Central memory CD4-positive, alpha-beta T cell (primary cell): ENCODE data around the gene OR11G2.
"Not testable (repeated sequence)": the region's sequence is repeated elsewhere in the genome, so short reads cannot be mapped to it uniquely, and the experiment has no call there.

Experiments used
- DNase-seq: peaks from one replicate; pipeline ENCODE4 v3.0.0; 2022
- total RNA-seq, 3 experiments: gene quantifications; one replicate each; lab custom pipeline; 2026; lab: John Stamatoyannopoulos, UW

The OR11G2 gene, protein sequence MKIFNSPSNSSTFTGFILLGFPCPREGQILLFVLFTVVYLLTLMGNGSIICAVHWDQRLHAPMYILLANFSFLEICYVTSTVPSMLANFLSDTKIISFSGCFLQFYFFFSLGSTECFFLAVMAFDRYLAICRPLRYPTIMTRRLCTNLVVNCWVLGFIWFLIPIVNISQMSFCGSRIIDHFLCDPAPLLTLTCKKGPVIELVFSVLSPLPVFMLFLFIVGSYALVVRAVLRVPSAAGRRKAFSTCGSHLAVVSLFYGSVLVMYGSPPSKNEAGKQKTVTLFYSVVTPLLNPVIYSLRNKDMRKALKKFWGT
- total RNA-seq, result 0 reads per million in 3 experiments

DNA sequence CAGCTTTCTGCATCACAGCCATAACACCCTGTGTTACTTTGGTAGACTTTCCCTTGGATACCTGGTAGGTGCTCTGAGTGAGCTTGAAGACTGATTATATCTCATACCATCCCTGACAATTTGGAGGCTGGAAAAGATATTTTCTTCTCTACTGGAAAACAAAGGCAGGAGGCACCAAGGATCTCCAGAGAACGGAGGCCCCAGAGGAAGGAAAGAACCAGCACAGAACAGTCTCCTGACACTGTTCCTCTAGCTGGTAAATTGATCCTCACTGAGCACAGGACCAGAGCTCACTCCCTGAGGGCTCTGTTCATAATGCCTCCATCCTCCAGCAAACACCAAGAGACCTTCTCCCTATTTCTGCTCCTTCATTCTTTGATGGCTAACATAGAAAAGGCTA is at the start of gene OR11G2:
OR11G2 (plus strand) TSS at position 301 of the 400 bp plus-strand sequence. CDS start 6,542 bp downstream, outside the sequence.
- no peak for DNase-seq

DNA sequence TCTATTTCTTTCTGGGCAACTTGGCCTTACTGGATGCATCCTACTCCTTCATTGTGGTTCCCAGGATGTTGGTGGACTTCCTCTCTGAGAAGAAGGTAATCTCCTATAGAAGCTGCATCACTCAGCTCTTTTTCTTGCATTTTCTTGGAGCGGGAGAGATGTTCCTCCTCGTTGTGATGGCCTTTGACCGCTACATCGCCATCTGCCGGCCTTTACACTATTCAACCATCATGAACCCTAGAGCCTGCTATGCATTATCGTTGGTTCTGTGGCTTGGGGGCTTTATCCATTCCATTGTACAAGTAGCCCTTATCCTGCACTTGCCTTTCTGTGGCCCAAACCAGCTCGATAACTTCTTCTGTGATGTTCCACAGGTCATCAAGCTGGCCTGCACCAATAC is 46.8 kb upstream of the OR11G2 start:
- DNase-seq, result no peak

DNA sequence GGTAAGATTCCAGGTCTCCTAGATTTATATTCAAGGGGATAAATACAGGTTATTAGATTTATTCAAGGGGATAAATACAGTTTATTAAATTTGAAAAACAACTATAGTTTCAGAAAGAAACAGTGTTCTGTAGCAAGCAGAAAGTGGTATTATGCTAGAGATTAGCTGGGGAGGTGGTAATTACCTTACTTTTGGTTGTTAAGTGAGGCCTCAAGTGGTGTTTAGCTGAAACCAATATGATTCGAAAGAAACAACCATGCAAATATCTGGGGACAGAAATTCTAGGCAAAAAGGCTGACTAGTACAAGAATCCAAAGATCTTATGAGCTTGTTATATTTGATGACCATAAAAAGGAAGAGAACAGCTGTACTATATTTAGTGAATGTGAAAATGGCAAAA is 45.9 kb upstream of the OR11G2 start:
- no peak for DNase-seq

DNA sequence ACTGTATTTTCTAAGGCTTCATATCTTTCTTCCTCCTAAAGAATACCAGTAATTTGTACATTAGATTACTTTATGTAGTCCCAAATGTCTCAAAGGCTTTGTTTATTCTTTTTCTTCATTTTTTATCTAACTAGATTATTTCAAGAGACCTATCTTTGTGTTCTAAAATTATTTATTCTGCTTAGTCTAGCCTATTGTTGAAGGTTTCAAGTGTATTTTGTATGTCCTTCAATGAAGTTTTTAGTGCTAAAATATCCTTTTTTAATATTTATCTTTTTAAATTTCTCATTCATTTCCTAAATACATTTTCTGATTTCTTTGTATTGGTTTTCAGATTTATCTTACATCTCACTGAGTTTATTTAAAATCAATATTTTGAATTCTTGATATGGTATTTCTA is 26.2 kb upstream of the OR11G2 start:
- DNase-seq, result no peak

DNA sequence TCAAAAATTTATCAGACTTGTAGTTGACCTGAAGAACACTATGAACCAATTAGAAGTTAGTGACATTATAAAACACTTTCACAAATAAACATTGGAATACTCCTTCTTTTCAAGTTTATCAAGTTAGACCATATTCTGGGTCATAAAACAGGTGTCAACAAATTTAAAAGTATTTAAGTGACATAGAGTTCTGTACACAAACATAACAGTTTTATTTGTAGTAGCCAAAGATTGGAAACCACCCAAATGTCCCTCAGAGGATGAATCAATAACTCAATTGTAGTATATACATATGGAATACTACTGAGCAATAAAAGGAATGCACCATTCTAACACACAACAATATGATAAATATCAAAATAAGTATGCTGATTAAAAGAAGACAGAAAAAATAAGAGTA is 23.6 kb upstream of the OR11G2 start:
- DNase-seq, result no peak

DNA sequence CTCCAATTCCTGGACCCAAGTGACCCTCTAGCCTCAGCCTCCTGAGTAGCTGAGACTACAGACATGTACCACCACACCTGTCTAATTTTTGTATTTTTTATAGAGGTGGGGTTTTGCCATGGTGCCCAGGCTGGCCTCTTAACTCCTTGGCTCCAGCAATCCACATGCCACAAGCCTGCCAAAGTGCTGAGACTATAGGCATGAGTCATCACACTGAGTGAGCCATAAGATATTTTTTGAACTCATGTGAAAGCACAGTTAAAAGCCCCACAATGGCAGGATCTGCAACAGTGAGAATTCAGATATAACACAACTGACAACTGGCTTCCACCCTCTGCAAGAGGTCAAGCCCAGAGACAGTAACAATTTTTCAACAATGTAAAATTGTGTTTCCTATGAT is 20.8 kb upstream of the OR11G2 start:
- DNase-seq, result not testable (repeated sequence)

DNA sequence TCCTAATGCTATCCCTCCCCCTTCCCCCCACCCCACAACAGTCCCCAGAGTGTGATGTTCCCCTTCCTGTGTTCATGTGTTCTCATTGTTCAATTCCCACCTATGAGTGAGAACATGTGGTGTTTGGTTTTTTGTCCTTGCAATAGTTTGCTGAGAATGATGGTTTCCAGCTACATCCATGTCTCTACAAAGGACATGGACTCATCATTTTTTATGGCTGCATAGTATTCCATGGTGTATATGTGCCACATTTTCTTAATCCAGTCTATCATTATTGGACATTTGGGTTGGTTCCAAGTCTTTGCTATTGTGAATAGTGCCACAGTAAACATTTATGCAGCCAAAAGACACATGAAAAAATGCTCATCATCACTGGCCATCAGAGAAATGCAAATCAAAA is 16.5 kb upstream of the OR11G2 start:
- not testable (repeated sequence) for DNase-seq

DNA sequence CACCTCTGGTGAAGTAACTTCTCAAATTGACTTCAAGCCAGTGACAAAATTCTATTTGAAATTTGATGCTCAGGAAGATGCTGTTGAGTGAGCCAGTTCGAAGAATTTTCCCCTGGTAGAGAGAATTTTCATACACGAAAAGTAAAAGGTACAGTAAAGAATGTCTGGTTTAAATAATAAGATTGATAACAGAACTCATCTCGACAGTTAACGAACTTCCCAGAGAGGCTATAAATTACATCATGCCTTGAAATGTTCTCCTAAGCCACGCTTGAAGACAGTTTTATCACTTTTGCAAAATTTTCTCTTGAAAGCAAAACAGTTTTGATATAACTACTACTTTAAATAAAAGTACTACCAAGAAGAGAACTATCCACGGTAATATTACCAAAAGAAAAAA is 14.4 kb upstream of the OR11G2 start:
- no peak for DNase-seq

DNA sequence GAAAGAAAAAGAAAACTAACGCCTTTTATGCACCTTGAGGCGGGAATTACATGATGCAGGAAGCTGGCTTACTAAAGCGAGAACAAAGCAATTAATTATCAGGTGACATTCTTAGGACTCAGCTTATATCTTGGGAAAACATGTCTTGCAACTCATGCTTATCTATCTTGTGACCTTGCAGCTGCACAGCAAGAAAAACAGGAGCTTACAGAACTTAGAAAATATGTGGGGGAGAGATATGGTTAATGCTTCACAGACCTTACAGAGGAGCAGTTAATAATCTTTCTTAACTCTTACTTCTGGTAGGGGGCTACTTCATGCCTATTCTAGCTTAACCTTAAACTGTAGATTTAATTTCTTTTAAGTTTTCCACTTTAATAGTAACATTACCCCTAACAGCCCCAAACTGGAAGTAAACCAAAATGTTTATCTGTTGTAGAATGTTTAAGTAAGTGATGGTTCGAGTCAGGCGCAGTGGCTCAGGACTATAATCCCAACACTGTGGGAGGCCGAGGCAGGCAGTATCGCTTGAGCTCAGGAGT is 13.2 kb upstream of the OR11G2 start:
- DNase-seq, result no peak

DNA sequence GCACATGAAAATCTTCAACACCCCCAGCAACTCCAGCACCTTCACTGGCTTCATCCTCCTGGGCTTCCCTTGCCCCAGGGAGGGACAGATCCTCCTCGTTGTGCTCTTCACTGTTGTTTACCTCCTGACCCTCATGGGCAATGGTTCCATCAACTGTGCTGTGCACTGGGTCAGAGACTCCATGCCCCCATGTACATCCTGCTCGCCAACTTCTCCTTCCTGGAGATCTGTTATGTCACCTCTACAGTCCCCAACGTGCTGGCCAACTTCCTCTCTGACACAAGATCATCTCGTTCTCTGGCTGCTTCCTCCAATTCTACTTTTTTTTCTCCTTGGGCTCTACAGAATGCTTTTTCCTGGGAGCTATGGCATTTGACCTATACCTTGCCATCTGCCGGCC is 11.5 kb upstream of the OR11G2 start:
- DNase-seq, result no peak

DNA sequence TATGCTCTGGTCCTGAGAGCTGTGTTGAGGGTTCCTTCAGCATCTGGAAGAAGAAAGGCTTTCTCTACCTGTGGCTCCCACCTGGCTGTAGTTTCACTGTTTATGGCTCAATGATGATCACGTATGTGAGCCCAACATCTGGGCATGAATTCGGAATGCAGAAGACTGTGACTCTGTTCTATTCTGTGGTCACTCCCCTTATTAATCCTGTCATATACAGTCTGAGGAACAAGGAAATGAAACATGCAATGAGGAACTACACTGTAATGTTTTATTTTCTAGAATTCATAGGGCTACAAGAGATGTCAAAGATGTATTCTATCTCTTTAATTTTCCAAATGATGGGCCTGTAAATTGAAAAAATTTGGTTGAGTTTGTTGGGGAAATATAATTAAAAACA is 10.8 kb upstream of the OR11G2 start:
- no peak for DNase-seq

DNA sequence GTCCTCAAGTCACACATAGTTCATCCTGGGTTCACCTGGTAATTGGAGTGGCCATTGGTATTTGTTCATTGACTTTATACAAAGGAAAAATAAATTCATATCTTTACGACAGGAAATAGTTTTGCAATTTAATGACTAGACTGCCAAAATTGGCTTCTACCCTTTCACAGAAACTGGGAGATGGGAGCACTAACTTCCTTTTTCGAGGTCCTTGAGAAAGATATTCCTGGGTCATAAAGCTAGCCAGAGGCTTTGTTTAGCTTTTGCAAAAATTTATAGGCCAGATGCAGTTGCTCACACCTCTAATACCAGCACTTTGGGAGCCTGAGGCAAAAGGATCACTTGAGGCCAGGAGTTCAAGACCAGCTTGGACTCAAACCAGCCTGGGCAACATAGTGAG is 10.2 kb upstream of the OR11G2 start:
- DNase-seq, result no peak

DNA sequence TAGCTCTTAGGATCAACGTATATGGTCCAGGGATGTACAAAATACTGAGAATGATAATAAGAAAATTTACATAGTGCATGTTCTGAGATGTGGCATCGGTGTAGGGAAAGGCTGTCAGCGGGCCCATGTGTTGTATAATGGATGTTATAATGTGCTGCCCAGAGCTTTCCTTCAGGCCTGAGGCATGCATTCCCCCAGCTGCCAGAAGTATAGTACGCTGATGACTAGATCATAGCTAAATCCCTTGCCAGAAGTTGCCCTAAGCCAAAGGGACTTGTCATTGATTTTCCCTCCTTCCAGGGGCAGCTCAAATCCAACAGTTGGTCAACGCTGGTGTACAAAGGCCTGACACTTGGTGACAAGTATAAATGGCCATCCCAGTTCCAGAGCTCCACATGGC is 6.5 kb upstream of the OR11G2 start:
- DNase-seq, result no peak

DNA sequence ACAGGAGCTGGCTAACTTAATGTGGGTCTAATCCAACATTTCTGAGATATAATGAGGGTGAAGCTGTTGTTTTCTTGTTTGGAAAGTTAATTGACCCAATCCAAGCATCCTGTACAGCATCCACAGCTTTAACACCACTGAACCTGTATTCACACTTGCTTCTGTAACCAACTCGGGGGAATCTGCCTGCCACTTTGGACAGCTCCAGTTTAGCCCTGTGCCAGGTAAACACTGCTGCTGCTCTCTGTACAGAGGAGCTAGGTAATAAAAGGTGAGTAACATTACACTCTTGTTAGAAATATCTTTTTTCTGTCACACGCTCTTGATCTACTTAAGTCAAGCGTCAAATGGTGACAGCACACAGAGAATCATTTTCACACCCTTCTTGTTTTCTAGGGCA is 700 bp downstream of the OR11G2 start:
- no peak for DNase-seq

DNA sequence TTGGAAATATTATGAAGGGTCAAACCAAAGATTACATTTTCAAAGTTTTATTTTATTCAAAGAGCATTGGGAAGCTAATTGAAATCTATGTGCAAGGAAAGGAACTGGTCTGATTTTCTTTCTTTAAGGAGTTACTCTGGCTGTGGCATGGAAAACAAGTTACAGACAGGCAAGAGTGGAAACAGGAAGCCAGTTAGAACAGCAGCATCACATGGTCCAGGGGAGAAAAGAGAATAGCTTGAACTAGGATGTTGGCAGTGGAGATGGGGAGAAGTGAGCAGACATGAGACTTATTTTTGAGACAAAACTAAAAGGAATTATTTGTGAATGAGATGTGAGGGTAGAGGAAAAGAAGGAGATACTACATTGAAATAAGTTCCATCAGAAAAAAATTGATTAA is 3.4 kb downstream of the OR11G2 start:
- no peak for DNase-seq

DNA sequence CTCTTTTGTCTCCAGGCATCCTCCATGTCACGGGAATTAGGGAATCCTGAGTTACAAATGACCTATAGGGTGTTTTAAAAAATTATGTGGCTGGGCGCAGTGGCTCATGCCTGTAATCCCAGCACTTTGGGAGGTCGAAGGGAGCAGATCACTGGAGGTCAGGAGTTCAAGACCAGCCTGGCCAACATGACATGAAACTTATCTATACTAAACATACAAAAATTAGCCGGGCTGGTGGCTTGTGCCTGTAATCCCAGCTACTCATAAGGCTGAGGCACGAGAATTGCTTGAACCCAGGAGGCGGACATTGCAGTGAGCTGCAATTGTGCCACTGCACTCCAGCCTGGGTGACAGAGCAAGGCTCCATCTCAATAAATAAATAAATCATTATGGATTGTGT is 4.5 kb downstream of the OR11G2 start:
- not testable (repeated sequence) for DNase-seq

DNA sequence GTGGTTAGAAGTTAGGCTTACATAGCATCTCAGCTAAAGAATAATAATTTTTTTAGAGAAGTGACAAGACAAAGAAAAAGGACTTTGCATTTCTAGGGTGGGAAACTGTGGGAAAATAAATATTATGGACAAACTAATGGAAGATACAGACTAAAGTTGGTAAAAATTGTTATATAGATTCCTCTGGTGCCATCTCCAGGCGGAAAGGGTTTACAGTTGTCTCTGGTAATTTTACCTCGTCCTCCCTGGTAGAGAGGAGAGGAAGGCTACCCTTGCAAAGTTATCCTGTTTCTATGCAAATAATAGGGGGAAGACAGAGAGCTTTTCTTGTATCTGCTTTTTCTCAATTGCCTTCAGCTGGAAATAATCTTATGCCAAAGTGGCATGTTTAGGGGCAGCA is 5.2 kb downstream of the OR11G2 start:
- DNase-seq, result no peak

DNA sequence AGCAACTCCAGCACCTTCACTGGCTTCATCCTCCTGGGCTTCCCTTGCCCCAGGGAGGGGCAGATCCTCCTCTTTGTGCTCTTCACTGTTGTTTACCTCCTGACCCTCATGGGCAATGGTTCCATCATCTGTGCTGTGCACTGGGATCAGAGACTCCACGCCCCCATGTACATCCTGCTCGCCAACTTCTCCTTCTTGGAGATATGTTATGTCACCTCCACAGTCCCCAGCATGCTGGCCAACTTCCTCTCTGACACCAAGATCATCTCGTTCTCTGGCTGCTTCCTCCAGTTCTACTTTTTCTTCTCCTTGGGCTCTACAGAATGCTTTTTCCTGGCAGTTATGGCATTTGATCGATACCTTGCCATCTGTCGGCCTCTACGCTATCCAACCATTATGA is 6.8 kb downstream of the OR11G2 start:
- DNase-seq, result no peak

DNA sequence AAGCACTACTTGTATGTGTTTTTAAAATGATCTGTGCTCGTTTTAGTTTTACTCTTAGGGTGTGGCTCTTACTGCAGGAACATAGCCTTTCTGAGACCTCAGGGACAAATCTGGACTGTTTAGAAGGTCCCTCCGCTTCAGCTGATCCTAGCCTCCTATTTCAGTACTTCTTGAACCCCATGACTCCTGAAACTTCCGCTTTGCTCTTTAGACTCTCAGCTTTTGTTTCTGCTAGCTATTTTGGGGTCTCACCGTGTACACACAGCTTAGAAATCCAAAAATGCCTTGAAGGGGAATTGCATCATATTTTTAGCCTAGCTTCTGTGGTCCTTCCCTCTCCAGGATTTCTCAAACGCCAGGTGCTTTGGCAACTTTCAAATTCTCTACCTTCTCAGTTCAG is 8.3 kb downstream of the OR11G2 start:
- no peak for DNase-seq

DNA sequence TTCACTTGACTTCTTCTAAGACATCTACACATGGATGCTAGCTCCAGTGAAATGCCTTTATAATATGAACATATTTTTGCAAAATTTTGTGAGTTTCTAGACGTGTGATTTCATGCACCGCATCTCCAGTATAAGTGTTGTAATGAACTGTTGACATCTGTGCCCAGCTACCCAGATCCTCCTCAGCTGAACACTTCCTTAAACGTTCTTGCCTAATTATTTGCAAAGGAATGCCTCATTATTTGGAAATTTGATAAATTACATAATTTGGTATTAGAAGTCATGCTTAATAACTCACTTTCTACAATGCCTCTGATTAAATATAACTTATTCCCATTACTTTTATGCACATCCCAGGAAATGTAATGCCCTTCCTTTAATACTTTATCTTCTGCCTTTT is 14.0 kb downstream of the OR11G2 start:
- DNase-seq, result no peak

DNA sequence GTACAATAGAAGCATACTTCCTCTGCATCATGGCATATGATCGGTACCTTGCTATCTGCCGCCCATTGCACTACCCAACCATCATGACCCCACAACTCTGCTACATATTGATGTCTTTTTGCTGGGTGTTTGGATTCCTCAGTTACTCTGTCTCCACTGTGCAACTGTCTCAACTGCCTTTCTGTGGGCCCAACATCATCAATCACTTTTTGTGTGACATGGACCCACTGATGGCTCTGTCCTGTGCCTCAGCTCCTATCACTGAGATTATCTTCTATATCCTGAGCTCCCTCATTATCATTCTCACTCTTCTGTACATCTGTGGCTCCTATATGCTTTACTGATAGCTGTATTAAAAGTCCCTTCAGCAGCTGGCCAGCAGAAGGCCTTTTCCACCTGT is 18.9 kb downstream of the OR11G2 start:
- DNase-seq, result no peak

DNA sequence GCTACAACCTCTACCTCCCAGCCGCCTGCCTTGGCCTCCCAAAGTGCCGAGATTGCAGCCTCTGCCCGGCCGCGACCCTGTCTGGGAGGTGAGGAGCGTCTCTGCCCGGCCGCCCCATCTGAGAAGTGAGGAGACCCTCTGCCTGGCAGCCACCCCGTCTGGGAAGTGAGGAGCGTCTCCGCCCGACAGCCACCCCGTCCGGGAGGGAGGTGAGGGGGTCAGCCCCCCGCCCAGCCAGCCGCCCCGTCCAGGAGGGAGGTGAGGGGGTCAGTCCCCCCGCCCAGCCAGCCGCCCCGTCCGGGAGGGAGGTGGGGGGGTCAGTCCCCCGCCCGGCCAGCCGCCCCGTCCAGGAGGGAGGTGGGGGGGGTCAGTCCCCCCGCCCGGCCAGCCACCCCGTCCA is 21.7 kb downstream of the OR11G2 start:
- not testable (repeated sequence) for DNase-seq

DNA sequence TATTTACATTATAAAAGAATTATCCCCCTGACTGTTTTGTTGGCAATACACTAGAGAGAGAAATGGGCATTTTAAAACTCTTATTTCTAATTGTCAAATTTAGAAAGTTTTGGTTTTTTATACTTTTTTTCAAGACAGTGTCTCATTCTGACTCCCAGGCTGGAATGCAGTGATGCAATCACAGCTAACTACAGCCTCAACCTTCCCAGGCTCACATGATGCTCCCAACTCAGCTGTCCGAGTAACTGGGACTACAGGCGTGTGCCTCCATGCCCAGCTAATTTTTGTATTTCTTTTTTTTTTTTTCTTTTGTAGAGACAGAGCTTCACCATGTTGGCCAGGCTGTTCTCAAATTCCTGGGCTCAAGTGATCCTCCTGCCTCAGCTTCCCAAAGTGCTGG is 24.5 kb downstream of the OR11G2 start:
- no peak for DNase-seq

DNA sequence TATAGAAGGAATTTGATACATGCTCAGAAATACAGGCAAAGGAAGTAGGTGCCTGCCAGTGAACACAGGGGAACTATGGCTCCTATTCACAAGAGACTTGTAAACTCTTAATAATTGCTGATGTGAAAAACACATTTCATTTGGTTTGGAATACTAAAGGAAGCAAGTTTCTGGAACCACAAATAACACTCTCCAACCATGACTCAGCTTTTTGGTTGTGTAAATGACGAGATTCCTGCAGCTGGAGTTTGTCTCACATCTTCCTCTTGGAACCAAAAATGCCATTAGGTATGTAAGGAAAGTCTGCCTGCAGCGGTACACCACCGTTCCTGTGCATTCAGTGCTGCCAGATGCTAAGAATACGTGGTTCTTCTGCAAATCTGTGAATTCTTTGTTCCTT is 28.3 kb downstream of the OR11G2 start:
- no peak for DNase-seq

DNA sequence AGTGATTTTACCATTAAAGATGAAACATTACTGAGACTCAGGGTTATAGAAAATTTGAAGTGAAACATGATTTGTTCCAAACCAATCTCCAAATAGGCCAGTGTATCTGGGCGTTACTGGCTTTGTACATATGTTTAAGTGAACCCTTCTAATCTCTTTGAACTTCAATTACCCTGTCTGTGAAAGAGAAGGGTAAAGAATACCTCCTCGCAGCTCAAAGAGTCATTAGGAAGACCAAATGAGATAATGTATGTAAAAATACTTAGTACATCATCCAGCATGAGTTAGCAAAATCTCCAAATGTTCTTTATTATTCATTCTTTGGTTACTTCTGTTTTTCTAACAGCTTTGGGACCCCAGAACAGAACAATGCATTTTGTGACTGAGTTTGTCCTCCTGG is 32.7 kb downstream of the OR11G2 start, which contains the start of gene OR11H6:
OR11H6 (plus strand) TSS at position 301 of the 400 bp plus-strand sequence; CDS start at position 301, 0 bp downstream.
- no peak for DNase-seq
